Cardiac septum (tissue), 1 donor: ENCODE results near the gene MTMR12. TPM values are rescaled to one million over a fixed set of nuclear protein-coding genes. Genes with fewer than 3 reads are reported as not detected.
"Not testable (repeated sequence)": the region's sequence is repeated elsewhere in the genome, so short reads cannot be mapped to it uniquely, and the experiment has no call there.

ENCODE experiments used
- DNase-seq: peaks from one replicate; pipeline ENCODE4 v3.0.0-alpha.2; 2020; ENCODE audit warnings: low spot score
- intact Hi-C: fragments of 100-400 bp; cut with DNase I; formaldehyde crosslinking; loops from one replicate; pipeline ENCODE4 v1.14.0; 2022
- total RNA-seq: library from RNA; stranded (reverse); fragmentation: NEBNext Ultra II Directional; extraction: Animal tissue kit (Norgen Biotek cat#: 25700); gene quantifications from one replicate; pipeline ENCODE4 v1.2.1, GENCODE V29; 2021
- donor health status: DM: no; HTN: no; CAD: no.

The MTMR12 gene
- total RNA-seq, 1 donor from 2014 or later: 27.2 TPM

DNA sequence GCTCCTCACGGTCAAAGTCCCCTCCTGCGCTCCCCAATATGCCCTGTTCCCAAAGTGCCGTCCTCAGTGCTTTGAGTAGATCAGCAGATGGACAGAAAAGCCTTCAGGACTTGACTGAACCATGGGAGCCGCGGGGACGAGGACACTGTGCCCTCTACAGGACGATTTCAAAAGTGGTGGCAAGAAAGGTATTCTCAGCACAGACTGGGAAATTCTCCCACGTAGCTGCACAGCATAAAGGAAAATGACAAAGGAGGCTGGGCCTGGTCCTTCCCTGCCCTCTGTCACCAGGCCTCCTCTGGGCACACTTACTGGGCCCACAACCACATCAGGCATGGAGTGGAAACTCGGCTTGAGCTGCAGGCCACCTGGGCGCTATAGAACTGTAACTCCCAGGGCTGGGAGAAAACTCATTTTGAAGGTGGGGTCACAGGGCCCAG is 16.7 kb upstream of the MTMR12 start:
- no peak for DNase-seq
- intact Hi-C loops: loop anchor here (2.0 kb wide), 1 partner anchor 97 kb away; no protein-coding TSS in a partner anchor

DNA sequence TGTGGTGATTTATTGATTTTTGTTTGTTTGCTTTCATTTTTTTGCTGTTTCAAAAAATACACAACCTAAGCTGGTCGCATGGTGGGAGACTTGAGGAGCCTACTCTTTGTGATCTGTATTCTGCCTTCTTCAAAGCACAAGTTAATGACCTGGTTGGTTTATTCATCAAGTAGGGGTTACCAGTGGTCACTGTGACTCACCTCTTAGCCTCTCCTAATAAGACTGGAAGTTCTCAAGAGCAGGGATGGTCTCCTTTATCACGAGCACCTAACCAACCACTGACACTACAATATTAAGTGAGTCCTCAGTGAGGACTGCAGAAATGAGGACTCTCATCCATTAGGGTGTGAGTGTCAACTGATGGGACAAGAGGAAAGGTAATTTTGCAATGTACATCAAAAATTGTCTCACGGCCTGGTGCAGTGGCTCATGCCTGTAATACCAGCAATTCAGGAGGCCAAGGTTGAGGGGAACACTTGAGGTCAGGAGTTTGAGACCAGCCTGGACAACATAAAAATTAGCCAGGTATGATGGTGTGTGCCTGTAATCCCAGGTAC is 13.6 kb upstream of the MTMR12 start:
- no peak for DNase-seq
- intact Hi-C loops: no loop called here

DNA sequence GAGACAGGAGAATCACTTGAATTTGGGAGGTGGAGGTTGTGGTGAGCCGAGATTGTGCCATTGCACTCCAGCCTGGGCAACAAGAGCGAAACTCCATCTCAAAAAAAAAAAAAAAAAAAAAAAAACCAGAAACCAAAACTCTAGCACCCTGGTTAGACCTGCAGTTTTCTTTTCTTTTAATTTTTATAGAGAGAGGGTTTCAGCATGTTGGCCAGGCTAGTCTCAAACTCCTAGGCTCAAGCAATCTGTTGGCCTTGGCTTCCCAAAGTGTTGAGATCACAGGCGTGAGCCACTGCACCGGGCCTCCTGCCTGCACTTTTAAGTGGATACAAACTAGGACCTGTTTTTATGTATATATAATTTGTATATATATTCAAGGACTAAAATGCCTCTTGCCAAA is 12.9 kb upstream of the MTMR12 start:
- intact Hi-C loops: no loop called here
- no peak for DNase-seq

DNA sequence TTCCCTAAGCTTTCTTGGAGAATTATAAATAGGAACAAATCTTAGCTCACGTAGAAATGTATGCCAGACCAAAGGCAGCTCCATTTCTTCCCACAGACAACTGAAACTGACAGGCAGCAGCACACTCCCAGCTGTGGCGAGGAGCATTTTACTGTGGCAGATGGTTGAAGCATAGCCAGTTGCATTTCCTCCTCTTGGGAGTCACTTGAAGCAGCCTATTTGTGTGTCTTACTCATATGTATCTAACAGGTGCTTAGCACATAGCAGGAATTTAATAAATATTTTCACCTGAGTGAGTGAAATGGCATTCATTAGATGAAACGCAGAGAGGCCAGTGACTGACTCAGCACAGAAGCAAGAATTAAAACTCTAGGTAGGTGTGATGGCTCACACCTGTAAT is 12.3 kb upstream of the MTMR12 start:
- no peak for DNase-seq
- intact Hi-C loops: no loop called here

DNA sequence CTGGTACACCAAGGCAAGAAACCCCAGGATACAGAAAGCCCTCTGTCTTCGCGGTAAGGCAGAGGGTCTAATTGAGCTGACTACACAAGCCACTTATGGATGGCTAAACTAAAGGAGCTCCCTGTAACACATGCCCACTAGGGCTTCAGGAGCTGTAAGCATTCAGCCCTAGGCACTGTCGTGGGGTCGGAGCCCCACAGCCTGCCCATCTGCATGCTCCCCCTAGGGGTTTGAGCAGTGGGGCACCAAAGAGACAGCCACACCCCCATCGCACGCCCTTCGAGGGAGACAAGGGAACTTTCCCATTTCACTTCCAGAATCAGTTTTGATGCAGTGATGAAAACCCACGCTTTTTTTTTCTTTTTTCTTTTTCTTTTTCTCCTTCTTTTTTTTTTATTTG is 11.0 kb upstream of the MTMR12 start:
- no peak for DNase-seq
- intact Hi-C loops: no loop called here

DNA sequence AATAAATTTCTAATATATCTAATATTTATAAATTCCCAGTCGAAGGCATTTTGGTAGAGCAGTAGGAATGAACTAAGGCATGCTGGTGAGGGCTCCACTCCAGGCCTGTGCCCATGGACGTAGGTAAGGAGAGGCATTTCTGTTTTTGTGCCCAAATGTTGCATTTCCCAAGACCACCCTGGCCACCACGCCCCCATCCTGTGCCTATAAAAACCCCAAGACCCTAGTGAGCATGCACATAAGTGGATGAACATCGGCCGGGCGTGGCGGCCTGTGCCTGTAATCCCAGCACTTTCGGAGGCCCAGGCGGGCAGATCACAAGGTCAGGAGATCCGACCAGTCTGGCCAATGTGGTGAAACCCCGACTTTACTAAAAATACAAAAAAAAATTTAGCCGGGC is 10.1 kb upstream of the MTMR12 start:
- intact Hi-C loops: no loop called here
- DNase-seq: no peak

DNA sequence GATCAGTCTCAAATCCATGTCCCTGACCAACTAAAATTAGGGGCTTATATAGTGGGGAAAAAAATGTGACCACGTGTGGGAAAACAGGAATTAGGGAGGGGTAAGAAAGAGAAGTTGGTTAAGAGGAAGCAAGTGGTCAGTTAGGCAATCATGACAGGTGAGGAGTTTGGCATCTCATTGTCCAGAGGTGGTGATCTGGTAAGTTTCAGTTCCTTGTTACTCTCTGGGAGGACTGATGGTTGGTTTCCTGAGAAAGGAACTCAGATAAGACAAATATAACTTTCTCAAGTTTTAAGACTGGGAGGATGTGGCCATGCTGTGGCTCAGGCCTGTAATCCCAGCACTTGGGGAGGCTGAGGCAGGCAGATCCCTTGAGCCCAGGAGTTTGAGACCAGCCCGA is 9.0 kb upstream of the MTMR12 start:
- intact Hi-C loops: not testable (repeated sequence)

DNA sequence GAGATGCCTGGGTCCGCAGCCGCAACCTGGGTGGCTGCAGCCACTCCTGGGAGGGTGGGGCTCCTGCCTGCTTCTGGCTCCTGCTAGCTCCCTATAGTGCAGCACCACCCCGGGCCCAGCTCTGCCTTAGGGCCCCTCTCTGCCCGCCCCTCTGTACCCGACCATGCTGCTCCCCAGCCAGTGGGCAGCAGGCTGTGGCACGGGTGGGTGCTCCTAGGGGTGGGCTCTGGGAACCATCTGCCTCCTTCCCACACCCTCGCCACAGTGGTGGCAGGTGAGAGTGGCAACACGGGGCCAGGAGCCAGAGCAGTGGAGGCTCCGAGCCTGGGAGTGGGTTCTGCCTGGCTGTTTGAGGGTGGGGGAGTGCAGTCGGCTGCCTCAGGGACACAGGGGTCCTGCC is 7.8 kb upstream of the MTMR12 start:
- DNase-seq: no peak
- intact Hi-C loops: no loop called here

More for the DNA sequence above, 9.0 kb upstream of the MTMR12 start:
- not testable (repeated sequence) for DNase-seq

DNA sequence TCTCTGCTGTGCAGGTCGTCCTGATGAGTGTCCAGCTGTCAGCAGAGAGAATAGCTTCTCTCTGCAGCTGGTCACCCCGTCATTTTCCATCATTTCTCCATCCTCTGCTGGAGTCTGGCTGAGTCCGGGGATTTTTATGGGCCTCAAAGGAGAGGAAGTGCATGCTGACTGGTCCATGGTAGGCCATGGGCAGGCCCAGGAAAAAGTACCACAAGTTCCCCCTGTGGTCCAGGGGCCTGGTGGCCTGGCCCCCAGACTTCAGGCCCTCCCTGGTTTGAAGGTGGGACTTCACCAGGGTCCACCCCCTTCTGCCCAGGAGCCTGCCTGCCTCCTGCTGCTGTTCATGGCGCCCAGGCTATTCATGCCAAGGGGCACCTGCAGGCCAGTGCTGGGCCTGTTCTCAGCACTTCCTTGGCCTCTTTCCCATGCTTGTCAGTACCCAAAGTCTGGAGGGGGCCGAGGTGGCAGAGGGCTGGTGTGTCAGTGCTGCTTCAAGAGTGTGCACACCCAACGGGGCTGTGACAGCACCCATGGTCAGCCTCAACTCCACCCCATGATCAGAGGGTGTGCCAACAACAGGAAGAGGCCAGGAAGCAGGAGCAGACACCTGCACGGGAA is 7.3 kb upstream of the MTMR12 start:
- DNase-seq: no peak
- intact Hi-C loops: no loop called here

DNA sequence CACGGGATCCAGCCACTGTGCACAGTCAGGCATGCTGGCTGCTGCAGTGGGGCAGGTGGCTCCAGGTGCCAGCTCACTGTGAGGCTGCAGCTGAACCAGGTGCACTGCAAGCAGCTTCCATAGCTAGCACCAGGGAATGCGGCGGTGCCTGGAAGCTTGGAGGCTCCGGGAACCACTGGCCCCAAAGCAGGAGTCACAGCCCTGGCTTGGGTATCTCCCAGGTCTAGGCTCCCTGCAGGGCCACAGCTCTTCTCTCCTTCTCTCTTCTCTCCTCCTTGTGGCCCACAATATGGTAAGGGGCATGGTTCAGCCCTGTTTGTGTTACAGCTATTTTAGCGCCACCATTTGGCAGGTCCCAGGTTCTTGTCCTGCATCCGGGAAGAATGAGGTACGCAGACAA is 6.7 kb upstream of the MTMR12 start:
- intact Hi-C loops: no loop called here
- no peak for DNase-seq

DNA sequence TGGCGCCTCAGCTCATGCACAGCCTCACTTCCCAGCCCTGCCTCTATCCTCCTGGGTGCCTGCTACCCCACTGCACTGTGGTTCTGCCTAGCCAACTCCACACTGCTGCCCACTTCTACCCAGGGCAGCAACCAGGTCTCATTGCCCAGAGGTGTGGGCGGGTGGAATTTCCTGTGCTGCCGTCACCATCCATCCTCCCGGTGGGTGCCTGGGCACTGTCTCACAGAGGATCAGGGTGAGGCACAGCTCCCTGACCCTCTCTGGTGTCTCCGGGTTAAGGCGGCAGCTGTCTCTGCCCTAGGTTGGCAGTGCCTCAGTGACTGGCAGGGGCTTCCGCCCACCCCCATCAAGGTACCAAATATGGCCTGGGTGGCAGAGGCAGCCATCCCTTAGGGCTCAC is 4.3 kb upstream of the MTMR12 start:
- no peak for DNase-seq
- intact Hi-C loops: no loop called here

DNA sequence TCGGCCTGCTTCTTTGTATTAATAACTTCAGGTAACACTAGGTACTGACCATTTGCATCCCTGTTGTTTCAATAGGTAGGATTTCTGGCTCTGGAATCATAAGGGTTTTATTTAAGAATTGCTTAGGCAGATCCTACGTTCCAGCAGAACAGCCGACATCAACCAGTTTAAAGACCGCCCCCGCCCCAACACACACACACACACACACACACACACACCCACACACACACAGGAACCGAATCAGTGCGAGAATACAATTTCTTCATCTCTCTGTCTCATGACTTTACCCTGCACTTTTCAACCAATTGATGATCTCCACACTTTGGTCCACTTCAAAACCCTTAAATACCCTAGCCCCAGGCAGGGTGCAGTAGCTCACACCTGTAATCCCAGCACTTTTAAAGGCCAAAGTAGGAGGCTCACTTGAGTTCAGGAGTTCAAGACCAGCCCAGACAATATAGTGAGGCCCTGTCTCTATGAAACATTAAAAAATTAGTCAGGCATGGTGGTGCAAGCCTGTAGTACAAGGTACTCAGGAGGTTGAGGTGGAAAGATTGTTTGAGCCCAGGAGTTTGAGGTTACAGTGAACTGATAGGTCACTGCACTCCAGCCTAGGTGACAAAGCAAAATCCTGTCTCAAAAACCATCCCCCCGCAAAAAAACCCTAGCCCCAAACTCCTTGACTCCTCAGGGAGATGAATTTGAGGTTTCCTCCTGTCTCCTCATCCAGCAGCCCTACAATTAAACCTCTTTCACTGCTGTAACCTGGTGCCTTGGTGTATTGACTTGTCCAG is 2.7 kb upstream of the MTMR12 start:
- no peak for DNase-seq
- intact Hi-C loops: no loop called here

DNA sequence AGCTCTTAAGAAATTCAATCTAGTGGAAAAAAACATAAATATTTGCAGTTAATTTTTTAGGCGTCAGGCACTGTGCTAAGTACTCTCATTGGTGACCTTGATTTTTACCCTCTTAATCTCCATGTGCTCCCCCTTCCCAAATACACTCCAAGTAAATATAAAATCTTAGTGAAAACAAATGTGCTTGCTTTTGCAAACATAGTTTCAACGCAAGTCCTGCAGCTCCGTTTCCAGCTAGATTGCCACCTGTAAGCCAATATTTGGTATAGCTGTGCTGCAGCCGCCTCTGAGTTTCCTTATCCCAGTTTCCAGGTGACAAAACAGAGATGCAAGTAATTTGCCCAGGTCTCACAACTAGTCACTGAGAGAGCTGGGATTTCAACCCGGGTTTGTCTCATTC is 1.9 kb upstream of the MTMR12 start:
- no peak for DNase-seq
- intact Hi-C loops: loop anchor here (5.0 kb wide), 2 partner anchors 128 to 142 kb away; partner anchors contain the start of genes GOLPH3 and ZFR

DNA sequence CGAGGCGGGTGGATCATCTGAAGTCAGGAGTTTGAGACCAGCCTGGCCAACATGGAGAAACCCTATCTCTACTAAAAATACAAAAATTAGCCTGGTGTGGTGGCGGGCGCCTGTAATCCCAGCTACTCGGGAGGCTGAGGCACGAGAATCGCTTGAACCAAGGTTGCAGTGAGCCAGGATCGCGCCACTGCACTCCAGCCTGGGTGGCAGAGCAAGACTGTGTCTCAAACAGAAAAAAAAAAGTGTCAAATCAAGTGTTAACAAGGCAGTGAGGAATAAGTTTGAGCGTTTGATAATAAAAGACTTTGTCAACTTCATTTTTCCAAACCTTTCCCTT is 1.4 kb upstream of the MTMR12 start:
- not testable (repeated sequence) for DNase-seq
- intact Hi-C loops: loop anchor here (5.0 kb wide), 2 partner anchors 128 to 142 kb away; partner anchors contain the start of genes GOLPH3 and ZFR

DNA sequence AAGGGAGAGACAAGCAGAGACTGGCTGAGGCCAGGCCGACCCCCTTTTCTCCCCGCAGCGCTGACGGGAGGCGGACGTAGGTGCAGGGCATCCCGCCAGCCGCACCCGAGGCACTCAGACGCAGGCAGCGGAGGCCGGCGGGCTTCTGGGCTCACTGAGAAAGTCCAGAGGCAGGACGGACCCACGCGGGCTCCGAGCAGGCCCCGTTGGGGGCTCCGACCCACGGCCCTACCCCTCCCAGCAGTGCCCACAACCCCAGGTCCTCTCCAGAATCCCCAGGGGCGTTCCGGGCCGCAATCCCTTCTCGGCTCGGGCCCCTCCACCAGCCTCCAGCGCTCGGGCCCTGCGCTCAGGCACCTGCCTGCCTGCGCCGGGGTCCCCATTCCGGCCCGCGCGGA is 543 bp downstream of the MTMR12 start:
- intact Hi-C loops: loop anchor here (2.0 to 5.0 kb wide), 3 partner anchors 37 to 140 kb away; partner anchors contain the start of genes GOLPH3 and ZFR

DNA sequence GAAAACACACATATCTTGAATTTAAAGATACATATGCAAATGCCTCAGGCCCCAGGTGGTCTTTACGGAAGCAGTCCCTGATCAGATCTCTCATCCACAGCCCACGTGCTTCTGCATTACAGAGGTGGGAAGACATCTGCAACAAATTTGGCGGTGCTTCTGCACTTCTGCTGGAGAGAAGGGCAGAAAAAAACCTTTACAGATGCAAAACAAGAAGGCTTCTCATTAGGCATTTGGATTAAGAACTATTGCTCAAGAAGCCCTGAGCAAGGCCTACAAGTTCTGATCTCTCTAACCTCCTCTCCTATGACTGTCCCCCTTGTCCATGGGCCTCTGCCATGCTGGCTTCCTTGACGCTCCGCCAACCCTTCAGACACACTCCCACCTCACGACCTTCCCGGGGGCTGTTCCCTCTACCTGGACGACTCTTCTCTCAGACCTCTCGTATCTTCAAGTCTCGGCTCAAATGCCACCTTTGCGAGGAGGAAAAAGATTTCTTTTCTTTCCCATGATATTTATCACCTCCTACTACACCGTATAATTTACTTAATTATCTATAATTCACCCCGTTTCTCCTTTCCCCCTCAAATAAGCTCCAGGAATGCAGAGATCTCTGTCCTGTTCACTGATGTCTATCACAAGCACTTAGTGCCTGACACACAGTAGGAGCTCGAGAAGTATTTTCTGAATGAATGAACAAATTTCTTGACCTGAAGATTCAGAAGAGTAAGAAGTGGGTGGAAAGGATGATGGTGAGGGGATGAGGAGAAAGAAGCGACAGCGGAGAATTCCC is 1.1 kb downstream of the MTMR12 start:
- intact Hi-C loops: loop anchor here (2.0 to 5.0 kb wide), 3 partner anchors 37 to 139 kb away; partner anchors contain the start of genes GOLPH3 and ZFR
- no peak for DNase-seq

More for the DNA sequence above, 543 bp downstream of the MTMR12 start:
- peak; percentile 87 for DNase-seq

DNA sequence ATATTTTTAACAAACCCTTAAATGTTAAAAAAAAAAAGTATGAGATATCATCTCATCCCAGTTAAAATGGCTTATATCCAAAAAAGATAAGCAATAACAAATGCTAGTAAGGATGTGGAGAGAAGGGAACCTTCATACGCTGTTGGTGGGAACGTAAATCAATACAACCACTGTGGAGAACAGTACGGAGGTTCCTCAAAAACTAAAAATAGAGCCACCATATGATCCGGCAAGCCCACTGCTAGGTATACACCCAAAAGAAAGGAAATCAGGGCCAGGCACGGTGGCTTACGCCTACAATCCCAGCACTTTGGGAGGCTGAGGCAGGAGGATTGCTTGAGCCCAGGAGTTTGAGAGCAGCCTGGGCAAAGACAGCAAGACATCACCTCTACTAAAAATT is 3.0 kb downstream of the MTMR12 start:
- DNase-seq: no peak
- intact Hi-C loops: loop anchor here (5.0 kb wide), 2 partner anchors 133 to 137 kb away; partner anchors contain the start of genes GOLPH3 and ZFR

DNA sequence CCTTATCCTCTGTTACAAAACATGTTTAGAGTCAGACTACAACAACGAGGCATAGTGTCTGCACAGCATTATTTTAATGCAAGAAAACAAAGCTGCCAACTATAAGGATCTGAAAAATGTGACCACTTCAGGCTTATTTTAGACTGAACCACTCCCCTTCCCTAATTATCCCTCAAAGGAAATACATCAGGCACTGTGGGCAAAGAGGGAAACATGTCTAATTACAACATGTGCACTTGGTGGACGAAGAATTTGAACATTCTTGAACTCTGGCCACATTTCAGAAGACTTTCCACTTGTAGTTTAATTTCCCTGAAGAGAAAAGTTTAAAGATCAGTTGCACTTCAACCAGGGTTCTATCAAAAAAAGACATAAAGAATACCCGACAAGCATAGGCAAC is 3.8 kb downstream of the MTMR12 start:
- no peak for DNase-seq
- intact Hi-C loops: no loop called here

DNA sequence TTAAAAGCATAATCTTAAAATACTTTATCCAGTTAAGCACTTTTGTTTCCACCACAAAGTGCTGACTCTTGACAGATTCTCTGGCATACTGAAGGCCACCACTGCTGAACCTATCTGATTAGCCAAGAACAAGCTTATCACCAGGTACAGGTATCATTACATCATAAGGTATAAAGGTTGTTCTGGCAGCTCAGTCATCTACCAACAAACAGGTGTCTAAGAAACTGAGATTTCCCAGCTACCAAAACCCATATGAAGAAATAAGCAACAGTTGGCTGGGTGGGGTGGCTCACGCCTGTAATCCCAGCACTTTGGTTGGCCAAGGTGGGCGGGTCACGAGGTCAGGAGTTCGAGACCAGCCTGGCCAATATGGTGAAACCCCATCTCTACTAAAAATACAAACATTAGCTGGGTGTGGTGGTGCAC is 5.0 kb downstream of the MTMR12 start:
- DNase-seq: no peak
- intact Hi-C loops: no loop called here

DNA sequence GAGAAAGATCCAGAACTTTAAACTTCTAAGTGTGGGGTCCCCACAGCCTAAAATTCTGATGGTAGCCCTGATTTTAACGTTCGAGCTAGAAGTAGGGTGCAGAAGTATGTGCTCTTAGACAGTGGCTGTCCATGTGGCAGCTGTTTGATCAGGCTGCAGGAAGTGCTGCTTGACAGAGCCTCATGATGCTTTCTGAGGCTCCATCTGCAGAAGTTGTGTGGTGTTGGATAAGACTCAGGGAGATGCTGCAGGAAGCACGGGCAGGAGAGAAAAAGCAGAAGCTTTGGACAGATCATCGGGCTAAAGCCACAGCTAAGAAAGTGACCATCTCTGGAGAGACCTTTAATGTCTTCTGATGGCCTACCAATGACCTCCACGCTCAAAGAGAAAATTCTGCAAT is 8.1 kb downstream of the MTMR12 start:
- no peak for DNase-seq
- intact Hi-C loops: no loop called here
